Measurements from ENCODE around the gene ACBD5. TPM values are rescaled to one million over a fixed set of nuclear protein-coding genes. Genes with fewer than 3 reads are reported as not detected.

ACBD5 gene
- total and polyA plus RNA-seq, 4 donors, result 12.6 to 39.7 (median 17.1) TPM

- no peak for DNase-seq (ENCODE audit: low spot score)
- H3K4me3 ChIP-seq (ENCODE audit: low read depth in 1 of 3, low read length in 3 of 3), result no peak overlapping the region
- TF ChIP-seq ATF3 (IDR thresholded peaks at IDR 0.05) (no peak), SP1 (IDR thresholded peaks at IDR 0.05) (no peak)
- H3K9ac ChIP-seq (ENCODE audit: low read depth in 1 of 2, low read length in 2 of 2), result no peak overlapping the region
- peaks cover 0 to 9% (median 3%) of the 10 kb centered on the region in 4 donors for H3K27me3 ChIP-seq (ENCODE audit: control insufficient read depth in 4 of 4, insufficient read depth in 4 of 4, low read length in 3 of 4)
- no peak overlapping the region for H3K27ac ChIP-seq (ENCODE audit: low read depth in 1 of 2, low read length in 2 of 2)
- no peaks in the 10 kb centered on the region for H3K36me3 ChIP-seq (ENCODE audit: control insufficient read depth in 4 of 4, insufficient read depth in 3 of 4, low read depth in 1 of 4, low read length in 3 of 4)
- H3K4me1 ChIP-seq (ENCODE audit: control insufficient read depth in 4 of 4, insufficient read depth in 4 of 4, low read length in 3 of 4), result peaks cover 0 to 11% (median 7%) of the 10 kb centered on the region in 4 donors
- H3K9me3 ChIP-seq (ENCODE audit: control insufficient read depth in 4 of 4, low read length in 3 of 4), result no peaks in the 10 kb centered on the region
- WGBS, result 95% methylated on average over 45 of the region's 58 CpGs
These were observed 15.9 kb upstream of the ACBD5 start for GRCh38 chr10:27256299-27257189.

GRCh38 chr10:27253576-27253975 lies 13.0 kb upstream of the ACBD5 start:
- no peak for DNase-seq (ENCODE audit: low spot score)
- Histone ChIP-seq H3K4me3 (ENCODE audit: low read depth in 1 of 3, low read length in 3 of 3) (no peak overlapping the region), H3K27me3 (ENCODE audit: control insufficient read depth in 4 of 4, insufficient read depth in 4 of 4, low read length in 3 of 4) (peaks cover 0 to 3% (median 1%) of the 10 kb centered on the region in 4 donors)

More at GRCh38 chr10:27253576-27253975, 13.0 kb upstream of the ACBD5 start:
- Histone ChIP-seq H3K9ac (ENCODE audit: low read depth in 1 of 2, low read length in 2 of 2) (no peak overlapping the region), H3K9me3 (ENCODE audit: control insufficient read depth in 4 of 4, low read length in 3 of 4) (no peaks in the 10 kb centered on the region), H3K36me3 (ENCODE audit: control insufficient read depth in 4 of 4, insufficient read depth in 3 of 4, low read depth in 1 of 4, low read length in 3 of 4) (no peaks in the 10 kb centered on the region), H3K27ac (ENCODE audit: low read depth in 1 of 2, low read length in 2 of 2) (no peak overlapping the region), H3K4me1 (ENCODE audit: control insufficient read depth in 4 of 4, insufficient read depth in 4 of 4, low read length in 3 of 4) (peaks cover 0 to 4% (median 2%) of the 10 kb centered on the region in 4 donors)
- TF ChIP-seq FOXA1 (IDR thresholded peaks at IDR 0.05), result no peak
- TF ChIP-seq ATF3 (IDR thresholded peaks at IDR 0.05), result no peak
- no peak for TF ChIP-seq REST (IDR thresholded peaks at IDR 0.05)
- TF ChIP-seq RXRA (IDR thresholded peaks at IDR 0.05), result no peak
- TF ChIP-seq CTCF (IDR thresholded peaks at IDR 0.05; ENCODE audit: low read depth, low read length, missing input control), result no peak
- TF ChIP-seq GABPA (IDR thresholded peaks at IDR 0.05 in 1 of 2, conservative IDR thresholded peaks at IDR 0.05 in 1 of 2), result no peak
- TF ChIP-seq MAX (IDR thresholded peaks at IDR 0.05), result no peak
- TF ChIP-seq HNF4G (IDR thresholded peaks at IDR 0.05), result no peak
- TF ChIP-seq SP1 (IDR thresholded peaks at IDR 0.05), result no peak
- no peak for TF ChIP-seq TAF1 (conservative IDR thresholded peaks at IDR 0.05)
- TF ChIP-seq EGR1 (IDR thresholded peaks at IDR 0.05; ENCODE audit: low read depth in 2 of 2), result no peak
- no peak for TF ChIP-seq FOXA2 (IDR thresholded peaks at IDR 0.05)
- no peak for TF ChIP-seq NR2F2 (IDR thresholded peaks at IDR 0.05)
- no peak for TF ChIP-seq YY1 (IDR thresholded peaks at IDR 0.05)
- TF ChIP-seq RAD21 (IDR thresholded peaks at IDR 0.05), result no peak
- TF ChIP-seq HNF4A (conservative IDR thresholded peaks at IDR 0.05), result no peak
- no peak for TF ChIP-seq ZBTB33 (IDR thresholded peaks at IDR 0.05)
- TF ChIP-seq JUND (IDR thresholded peaks at IDR 0.05), result no peak
- 97% methylated on average over 5 of the region's 5 CpGs for WGBS

All from liver (tissue), 9 donors.